Caki2 (cell line): ENCODE measurements around the gene GNPAT. TPM values are rescaled to one million over a fixed set of nuclear protein-coding genes. Genes with fewer than 3 reads are reported as not detected.

Experiments used
- DNase-seq: peaks from one replicate; pipeline ENCODE4 v3.0.0-alpha.2; 2015; ENCODE audit warnings: low read depth
- in situ Hi-C: cut with HindIII; loops from 2 replicates; pipeline ENCODE4 v1.10.0; 2016; ENCODE audit warnings: low sequenced_read_pairs, low pct_unique_long_range_greater_than_20kb, mixed read lengths
- total RNA-seq: library from RNA; depleted of rRNA; stranded (reverse); fragments of >200 nt; shearing (Covaris generic); gene quantifications from 2 replicates; pipeline ENCODE4 v1.2.3, GENCODE V29; 2014; ENCODE audit warnings: low replicate concordance; rRNA removed

The GNPAT gene
- total RNA-seq, result 59.4 and 75.0 TPM in 2 replicates

GRCh38 chr1:231240883-231241735 is at the start of gene GNPAT:
GNPAT (plus strand) TSS chr1:231241212; CDS start chr1:231241379, 167 bp downstream.
- peak; percentile 78 for DNase-seq
- in situ Hi-C loops, result no loop called here

GRCh38 chr1:231192620-231193163 is 48.3 kb upstream of the GNPAT start:
- peak; percentile 99 for DNase-seq
- in situ Hi-C loops, result loop anchor here (25.0 kb wide), 1 partner anchor 380 kb away; no protein-coding TSS in a partner anchor

GRCh38 chr1:231193710-231194340 is 47.2 kb upstream of the GNPAT start:
- peak; percentile 90 for DNase-seq
- in situ Hi-C loops, result loop anchor here (25.0 kb wide), 1 partner anchor 382 kb away; no protein-coding TSS in a partner anchor

- in situ Hi-C loops, result loop anchor here (25.0 kb wide), 1 partner anchor 382 kb away; no protein-coding TSS in a partner anchor
- no peak for DNase-seq
Measured at GRCh38 chr1:231194476-231194842, 46.6 kb upstream of the GNPAT start.

- peak; percentile 88 for DNase-seq
Measured at GRCh38 chr1:231194843-231195516, 46.0 kb upstream of the GNPAT start.

GRCh38 chr1:231196307-231196706 is 44.7 kb upstream of the GNPAT start:
- in situ Hi-C loops, result loop anchor here (25.0 kb wide), 1 partner anchor 384 kb away; no protein-coding TSS in a partner anchor
- DNase-seq, result no peak

More at GRCh38 chr1:231194843-231195516, 46.0 kb upstream of the GNPAT start:
- in situ Hi-C loops, result loop anchor here (25.0 kb wide), 1 partner anchor 383 kb away; no protein-coding TSS in a partner anchor

- no peak for DNase-seq
- in situ Hi-C loops, result loop anchor here (25.0 kb wide), 1 partner anchor 384 kb away; no protein-coding TSS in a partner anchor
Measured at GRCh38 chr1:231196728-231197127, 44.3 kb upstream of the GNPAT start.

GRCh38 chr1:231199868-231200267 is 41.1 kb upstream of the GNPAT start:
- no peak for DNase-seq
- in situ Hi-C loops, result loop anchor here (25.0 kb wide), 1 partner anchor 388 kb away; no protein-coding TSS in a partner anchor

- no peak for DNase-seq
- in situ Hi-C loops, result no loop called here
Measured at GRCh38 chr1:231200388-231201031, 40.5 kb upstream of the GNPAT start.

GRCh38 chr1:231201375-231201978 is 39.5 kb upstream of the GNPAT start:
- in situ Hi-C loops, result no loop called here
- DNase-seq, result no peak

GRCh38 chr1:231201979-231202633 is 38.9 kb upstream of the GNPAT start:
- in situ Hi-C loops, result no loop called here

GRCh38 chr1:231203259-231204057 is 37.6 kb upstream of the GNPAT start:
- DNase-seq, result no peak
- in situ Hi-C loops, result no loop called here

More at GRCh38 chr1:231201979-231202633, 38.9 kb upstream of the GNPAT start:
- no peak for DNase-seq

GRCh38 chr1:231206856-231207255 is 34.2 kb upstream of the GNPAT start:
- in situ Hi-C loops, result no loop called here
- DNase-seq, result no peak

- in situ Hi-C loops, result no loop called here
- no peak for DNase-seq
Measured at GRCh38 chr1:231207437-231207836, 33.6 kb upstream of the GNPAT start.

GRCh38 chr1:231208980-231209379 is 32.0 kb upstream of the GNPAT start:
- no peak for DNase-seq

GRCh38 chr1:231209531-231209930 is 31.5 kb upstream of the GNPAT start:
- in situ Hi-C loops, result no loop called here
- DNase-seq, result no peak

More at GRCh38 chr1:231208980-231209379, 32.0 kb upstream of the GNPAT start:
- in situ Hi-C loops, result no loop called here
